Fibroblast of lung (primary cell): ENCODE measurements around the gene NECAB3. TPM values are rescaled to one million over a fixed set of nuclear protein-coding genes. Genes with fewer than 3 reads are reported as not detected.

ENCODE experiments used
- DNase-seq, 2 donors: peaks; one replicate each; pipeline versions ENCODE4 v3.0.0 to v3.0.0-alpha.2; 2010; ENCODE audit warnings: low read depth in 2 of 2
- H2AFZ ChIP-seq: 2 replicates; pipeline ENCODE4 v1.5.1; 2012; ENCODE audit warnings: low read length, control low read depth, inconsistent platforms
- H3K27ac ChIP-seq: 2 replicates; pipeline ENCODE4 v1.5.1; 2011; ENCODE audit warnings: low read length, control low read depth; ENCODE audit not compliant: insufficient read depth
- H3K27me3 ChIP-seq: 2 replicates; pipeline ENCODE4 v1.5.1; 2011; ENCODE audit warnings: mild to moderate bottlenecking, low read length; ENCODE audit not compliant: control insufficient read depth, insufficient read depth
- H3K36me3 ChIP-seq: 2 replicates; pipeline ENCODE4 v1.5.1; 2011; ENCODE audit warnings: low read length; ENCODE audit not compliant: control insufficient read depth, insufficient read depth
- H3K4me1 ChIP-seq: 2 replicates; pipeline ENCODE4 v1.5.1; 2011; ENCODE audit warnings: low read length; ENCODE audit not compliant: control insufficient read depth, insufficient read depth; ENCODE audit errors: extremely low read depth
- H3K4me2 ChIP-seq: 2 replicates; pipeline ENCODE4 v1.5.1; 2011; ENCODE audit warnings: low read length, control low read depth; ENCODE audit not compliant: insufficient read depth; ENCODE audit errors: extremely low read depth
- H3K4me3 ChIP-seq, 4 experiments: fragments of 200-600 bp in 1 of 4; sonication (generic) in 1 of 4; replicated peaks in 1 of 4; 2 replicates each; pipeline ENCODE4 v1.5.1; 2011 to 2016; ENCODE audit warnings: low read length in 4 of 4, low read depth in 3 of 4, mild to moderate bottlenecking in 3 of 4, control low read depth in 2 of 4, inconsistent platforms in 1 of 4, mixed read lengths in 1 of 4; ENCODE audit not compliant: insufficient read depth in 1 of 4; ENCODE audit errors: control extremely low read depth in 1 of 4
- H3K79me2 ChIP-seq: 2 replicates; pipeline ENCODE4 v1.5.1; 2012; ENCODE audit warnings: mild to moderate bottlenecking, low read length, inconsistent platforms; ENCODE audit not compliant: control insufficient read depth, insufficient read depth
- H3K9ac ChIP-seq: 2 replicates; pipeline ENCODE4 v1.5.1; 2011; ENCODE audit warnings: mild to moderate bottlenecking, low read length, control low read depth; ENCODE audit not compliant: insufficient read depth
- H3K9me3 ChIP-seq: 2 replicates; pipeline ENCODE4 v1.5.1; 2012; ENCODE audit warnings: low read depth, low read length; ENCODE audit not compliant: control insufficient read depth, insufficient read depth
- H4K20me1 ChIP-seq: 2 replicates; pipeline ENCODE4 v1.5.1; 2011; ENCODE audit warnings: low read length; ENCODE audit not compliant: control insufficient read depth, insufficient read depth; ENCODE audit errors: extremely low read depth
- CTCF ChIP-seq, 2 donors: IDR thresholded peaks in 1 of 2; conservative IDR thresholded peaks in 1 of 2; 1 replicate in 1 of 2; 2 replicates in 1 of 2; pipeline ENCODE4 v1.5.1; 2011 to 2012; ENCODE audit warnings: low read length in 2 of 2, control low read depth in 1 of 2, inconsistent platforms in 1 of 2, low read depth in 1 of 2, mild to moderate bottlenecking in 1 of 2
- EZH2 ChIP-seq: IDR thresholded peaks from 2 replicates; pipeline ENCODE4 v1.5.1; 2012; ENCODE audit warnings: low read length, control low read depth, mild to moderate bottlenecking; ENCODE audit errors: missing control alignments
- polyA plus RNA-seq, 2 donors: library from polyadenylated mRNA; depleted of rRNA in 1 of 2; stranded (reverse) in 1 of 2; unstranded in 1 of 2; fragments of >200 nt; gene quantifications; 2 replicates each; pipeline ENCODE4 v1.2.1, GENCODE V29; 2011 to 2012; ENCODE audit warnings: missing spikeins in 1 of 2
- total RNA-seq: library from RNA; depleted of rRNA; stranded (reverse); fragments of >200 nt; gene quantifications from 2 replicates; pipeline ENCODE4 v1.2.1, GENCODE V29; 2014

The NECAB3 gene
- total and polyA plus RNA-seq, 2 donors (not counting 1 experiment from before 2014, with no cell fraction given), result 5.1 to 20.5 TPM

GRCh38 chr20:33719989-33720709, 45.9 kb upstream of the NECAB3 start, which contains the start of gene PXMP4:
Gene PXMP4, minus strand, starts transcription at chr20:33720310. Its CDS starts 103 bp downstream, at chr20:33720207.
- peak within 1 kb of the TSS; percentile 58 for H3K9ac ChIP-seq
- TF ChIP-seq CTCF (conservative IDR thresholded peaks at IDR 0.05 in 1 of 2, IDR thresholded peaks at IDR 0.05 in 1 of 2; ENCODE audit: low read depth in 1 of 2, low read length in 2 of 2), result no peak
- TF ChIP-seq EZH2, result no peak
- H4K20me1 ChIP-seq, result no peaks in the 10 kb centered on the region
- H3K4me3 ChIP-seq, result peak within 1 kb of the TSS; percentile 71 to 80 (median 78)
- H3K4me2 ChIP-seq, result peak within 1 kb of the TSS; percentile 89
- H3K27me3 ChIP-seq, result no peaks in the 10 kb centered on the region
- H3K36me3 ChIP-seq, result no peaks in the 10 kb centered on the region
- H3K9me3 ChIP-seq, result no peaks in the 10 kb centered on the region
- peak; percentile 99 for DNase-seq
- H3K4me1 ChIP-seq, result peaks cover 6% of the 10 kb centered on the region
- H3K79me2 ChIP-seq, result peaks cover 1% of the 10 kb centered on the region
- H3K27ac ChIP-seq, result peak within 1 kb of the TSS; percentile 70
- H2AFZ ChIP-seq, result peak within 1 kb of the TSS; percentile 97

GRCh38 chr20:33719277-33719988, 45.2 kb upstream of the NECAB3 start:
- peak overlapping the region; percentile 71 to 80 (median 78) for H3K4me3 ChIP-seq
- H3K9me3 ChIP-seq, result no peaks in the 10 kb centered on the region
- DNase-seq, result no peak
- no peaks in the 10 kb centered on the region for H3K36me3 ChIP-seq
- peak overlapping the region; percentile 58 for H3K9ac ChIP-seq
- peaks cover 6% of the 10 kb centered on the region for H3K4me1 ChIP-seq
- peak overlapping the region; percentile 89 for H3K4me2 ChIP-seq
- H2AFZ ChIP-seq, result peak overlapping the region; percentile 92
- no peaks in the 10 kb centered on the region for H4K20me1 ChIP-seq
- H3K27me3 ChIP-seq, result no peaks in the 10 kb centered on the region
- peaks cover 1% of the 10 kb centered on the region for H3K79me2 ChIP-seq
- TF ChIP-seq EZH2, result no peak
- peak overlapping the region; percentile 70 for H3K27ac ChIP-seq

DNA sequence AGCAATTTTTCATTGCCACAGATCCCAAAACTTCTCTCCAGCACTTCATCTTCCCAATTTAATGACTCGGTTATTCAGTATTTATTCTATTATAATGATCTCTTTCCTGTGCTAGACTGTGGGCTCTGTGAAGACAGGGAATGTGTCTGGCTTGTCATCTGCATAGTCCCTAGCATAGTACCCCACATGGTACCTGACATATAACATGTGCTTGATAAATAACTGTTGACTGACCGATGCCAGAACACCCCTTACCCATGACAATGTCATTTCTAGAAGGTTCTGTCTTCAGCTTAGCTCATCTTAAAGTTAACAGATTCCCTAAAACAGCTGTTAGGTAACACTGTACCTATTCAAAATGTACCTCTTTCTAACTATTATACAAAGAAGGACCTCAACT, 42.3 kb upstream of the NECAB3 start:
- peaks cover 2% of the 10 kb centered on the region for H3K36me3 ChIP-seq
- no peak overlapping the region for H2AFZ ChIP-seq
- H3K4me1 ChIP-seq, result peaks cover 6% of the 10 kb centered on the region
- H3K9ac ChIP-seq, result no peak overlapping the region
- no peak overlapping the region for H3K4me3 ChIP-seq
- H4K20me1 ChIP-seq, result no peaks in the 10 kb centered on the region
- H3K79me2 ChIP-seq, result peaks cover 1% of the 10 kb centered on the region
- no peak overlapping the region for H3K27ac ChIP-seq
- no peaks in the 10 kb centered on the region for H3K9me3 ChIP-seq
- DNase-seq, result no peak
- TF ChIP-seq EZH2 (no peak), CTCF (conservative IDR thresholded peaks at IDR 0.05 in 1 of 2, IDR thresholded peaks at IDR 0.05 in 1 of 2; ENCODE audit: low read depth in 1 of 2, low read length in 2 of 2) (no peak)
- no peak overlapping the region for H3K4me2 ChIP-seq
- no peaks in the 10 kb centered on the region for H3K27me3 ChIP-seq
